Measurements from ENCODE around the gene CDK7. TPM values are rescaled to one million over a fixed set of nuclear protein-coding genes. Genes with fewer than 3 reads are reported as not detected.

The CDK7 gene
- total and polyA plus RNA-seq, 9 of the 15 experiments (the other 6 are each of a cell fraction or from before 2014, with no cell fraction given), result 41.7 to 143 (median 65.3) TPM

- TF ChIP-seq, protein P1, sequence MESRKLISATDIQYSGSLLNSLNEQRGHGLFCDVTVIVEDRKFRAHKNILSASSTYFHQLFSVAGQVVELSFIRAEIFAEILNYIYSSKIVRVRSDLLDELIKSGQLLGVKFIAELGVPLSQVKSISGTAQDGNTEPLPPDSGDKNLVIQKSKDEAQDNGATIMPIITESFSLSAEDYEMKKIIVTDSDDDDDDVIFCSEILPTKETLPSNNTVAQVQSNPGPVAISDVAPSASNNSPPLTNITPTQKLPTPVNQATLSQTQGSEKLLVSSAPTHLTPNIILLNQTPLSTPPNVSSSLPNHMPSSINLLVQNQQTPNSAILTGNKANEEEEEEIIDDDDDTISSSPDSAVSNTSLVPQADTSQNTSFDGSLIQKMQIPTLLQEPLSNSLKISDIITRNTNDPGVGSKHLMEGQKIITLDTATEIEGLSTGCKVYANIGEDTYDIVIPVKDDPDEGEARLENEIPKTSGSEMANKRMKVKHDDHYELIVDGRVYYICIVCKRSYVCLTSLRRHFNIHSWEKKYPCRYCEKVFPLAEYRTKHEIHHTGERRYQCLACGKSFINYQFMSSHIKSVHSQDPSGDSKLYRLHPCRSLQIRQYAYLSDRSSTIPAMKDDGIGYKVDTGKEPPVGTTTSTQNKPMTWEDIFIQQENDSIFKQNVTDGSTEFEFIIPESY (CRISPR knock-in tag; IDR thresholded peaks at IDR 0.05), result no peak
- TF ChIP-seq, protein P2, sequence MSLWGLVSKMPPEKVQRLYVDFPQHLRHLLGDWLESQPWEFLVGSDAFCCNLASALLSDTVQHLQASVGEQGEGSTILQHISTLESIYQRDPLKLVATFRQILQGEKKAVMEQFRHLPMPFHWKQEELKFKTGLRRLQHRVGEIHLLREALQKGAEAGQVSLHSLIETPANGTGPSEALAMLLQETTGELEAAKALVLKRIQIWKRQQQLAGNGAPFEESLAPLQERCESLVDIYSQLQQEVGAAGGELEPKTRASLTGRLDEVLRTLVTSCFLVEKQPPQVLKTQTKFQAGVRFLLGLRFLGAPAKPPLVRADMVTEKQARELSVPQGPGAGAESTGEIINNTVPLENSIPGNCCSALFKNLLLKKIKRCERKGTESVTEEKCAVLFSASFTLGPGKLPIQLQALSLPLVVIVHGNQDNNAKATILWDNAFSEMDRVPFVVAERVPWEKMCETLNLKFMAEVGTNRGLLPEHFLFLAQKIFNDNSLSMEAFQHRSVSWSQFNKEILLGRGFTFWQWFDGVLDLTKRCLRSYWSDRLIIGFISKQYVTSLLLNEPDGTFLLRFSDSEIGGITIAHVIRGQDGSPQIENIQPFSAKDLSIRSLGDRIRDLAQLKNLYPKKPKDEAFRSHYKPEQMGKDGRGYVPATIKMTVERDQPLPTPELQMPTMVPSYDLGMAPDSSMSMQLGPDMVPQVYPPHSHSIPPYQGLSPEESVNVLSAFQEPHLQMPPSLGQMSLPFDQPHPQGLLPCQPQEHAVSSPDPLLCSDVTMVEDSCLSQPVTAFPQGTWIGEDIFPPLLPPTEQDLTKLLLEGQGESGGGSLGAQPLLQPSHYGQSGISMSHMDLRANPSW (CRISPR knock-in tag; IDR thresholded peaks at IDR 0.05), result no peak
- 0 out of 4 replicates have a peak, but pooled peaks of 1 of the 2 experiments have one; percentile 21 for TF ChIP-seq HDAC1 (IDR thresholded peaks at IDR 0.05)
- TF ChIP-seq FOXJ3 (CRISPR knock-in tag; IDR thresholded peaks at IDR 0.05), result no peak
- TF ChIP-seq JUND (IDR thresholded peaks at IDR 0.05; ENCODE audit: borderline replicate concordance, low read depth, low read length), result 0 out of 2 replicates have a peak, but pooled peaks have one; percentile 26
- no peak; the same call in 2 of the 3 replicates for TF ChIP-seq JUND (tag; IDR thresholded peaks at IDR 0.05; ENCODE audit: borderline replicate concordance, low read depth, low read length)
- TF ChIP-seq ATF7 (IDR thresholded peaks at IDR 0.05), result 0 out of 2 replicates have a peak, but pooled peaks have one; percentile 26
- no peak for TF ChIP-seq STAT5B (CRISPR knock-in tag; IDR thresholded peaks at IDR 0.05)
- no peak for TF ChIP-seq ZC3H8 (IDR thresholded peaks at IDR 0.05)
- TF ChIP-seq SMARCA4 (IDR thresholded peaks at IDR 0.05), result peak; percentile 47; the same call in 1 of the 2 replicates
- TF ChIP-seq ZNF347 (CRISPR knock-in tag; IDR thresholded peaks at IDR 0.05; ENCODE audit: low read depth), result no peak
- no peak for TF ChIP-seq RUNX1 (IDR thresholded peaks at IDR 0.05; ENCODE audit: low read depth)
- TF ChIP-seq DPF2 (IDR thresholded peaks at IDR 0.05), result peak; percentile 45; the same call in 1 of the 2 replicates
Observed at GRCh38 chr5:69271376-69271775, 36.7 kb downstream of the CDK7 start (continued).

Data from K562 (cell line).